GM23338 (cell line): ENCODE results near the gene GALNT1. TPM values are rescaled to one million over a fixed set of nuclear protein-coding genes. Genes with fewer than 3 reads are reported as not detected.

ENCODE experiments used
- ATAC-seq: fragments of 200-7000 bp; cut with Tn5 transposase; 3 replicates; pipeline ENCODE4 v1.9.1; 2020
- DNase-seq: peaks from one replicate; pipeline ENCODE4 v3.0.0-alpha.2; 2015; ENCODE audit warnings: low spot score
- H2AFZ ChIP-seq: fragments of 200-600 bp; sonication (generic); 2 replicates; pipeline ENCODE4 v1.8.0; 2016; ENCODE audit warnings: antibody characterized with exemption, mild to moderate bottlenecking, moderate library complexity
- H3F3A ChIP-seq: fragments of 200-600 bp; sonication (generic); replicated peaks from 2 replicates; pipeline ENCODE4 v1.8.0; 2017; ENCODE audit warnings: antibody characterized with exemption, mixed run types, low read depth
- H3K27ac ChIP-seq: fragments of 200-600 bp; sonication (generic); 2 replicates; pipeline ENCODE4 v1.6.1; 2016; ENCODE audit warnings: low read depth
- H3K27me3 ChIP-seq: fragments of 200-600 bp; sonication (generic); 2 replicates; pipeline ENCODE4 v1.8.0; 2016; ENCODE audit warnings: mild to moderate bottlenecking, mixed run types, moderate library complexity; ENCODE audit not compliant: insufficient read depth
- H3K36me3 ChIP-seq: fragments of 200-600 bp; sonication (generic); 2 replicates; pipeline ENCODE4 v1.8.0; 2016; ENCODE audit warnings: mild to moderate bottlenecking; ENCODE audit not compliant: insufficient read depth
- H3K4me1 ChIP-seq: fragments of 200-600 bp; sonication (generic); 2 replicates; pipeline ENCODE4 v1.8.0; 2016; ENCODE audit warnings: mild to moderate bottlenecking, moderate library complexity; ENCODE audit not compliant: insufficient read depth
- H3K4me2 ChIP-seq: fragments of 200-600 bp; sonication (generic); 2 replicates; pipeline ENCODE4 v1.7.1; 2017; ENCODE audit warnings: mixed run types
- H3K4me3 ChIP-seq: fragments of 200-600 bp; sonication (generic); 2 replicates; pipeline ENCODE4 v1.6.1; 2016; ENCODE audit warnings: mixed run types
- H3K79me2 ChIP-seq: fragments of 200-600 bp; sonication (generic); replicated peaks from 2 replicates; pipeline ENCODE4 v1.8.0; 2017; ENCODE audit warnings: mild to moderate bottlenecking; ENCODE audit not compliant: insufficient read depth
- H3K9me2 ChIP-seq: fragments of 200-600 bp; sonication (generic); 2 replicates; pipeline ENCODE4 v1.8.0; 2017; ENCODE audit not compliant: insufficient read depth
- H4K20me1 ChIP-seq: fragments of 200-600 bp; sonication (generic); replicated peaks from 2 replicates; pipeline ENCODE4 v1.8.0; 2017; ENCODE audit warnings: mild to moderate bottlenecking; ENCODE audit not compliant: insufficient read depth
- H3K27ac Mint-ChIP-seq: 2 replicates; pipeline ENCODE4 v1.8.0; 2020; ENCODE audit warnings: inconsistent platforms, mild to moderate bottlenecking, moderate library complexity, mixed read lengths
- H3K27me3 Mint-ChIP-seq: 3 replicates; pipeline ENCODE4 v1.8.0; 2022; ENCODE audit warnings: low read depth, mild to moderate bottlenecking, moderate library complexity, mixed read lengths, inconsistent platforms; ENCODE audit not compliant: insufficient read depth, poor library complexity
- H3K36me3 Mint-ChIP-seq: 3 replicates; pipeline ENCODE4 v1.8.0; 2021; ENCODE audit warnings: low read depth, mild to moderate bottlenecking, inconsistent platforms, moderate library complexity, mixed read lengths
- H3K4me1 Mint-ChIP-seq: 3 replicates; pipeline ENCODE4 v1.8.0; 2020; ENCODE audit warnings: mild to moderate bottlenecking, inconsistent platforms, mixed read lengths
- H3K4me3 Mint-ChIP-seq: 3 replicates; pipeline ENCODE4 v1.8.0; 2021; ENCODE audit warnings: moderate library complexity, mild to moderate bottlenecking, inconsistent platforms, mixed read lengths
- H3K9me3 Mint-ChIP-seq: 3 replicates; pipeline ENCODE4 v1.8.0; 2020; ENCODE audit warnings: moderate library complexity, mild to moderate bottlenecking, inconsistent platforms, mixed read lengths
- CREB1 ChIP-seq: fragments of 250-450 bp; sonication (Bioruptor Pico); IDR thresholded peaks from 2 replicates; pipeline ENCODE4 v1.5.0; 2020; ENCODE audit warnings: low read depth, mild to moderate bottlenecking, moderate library complexity
- CTCF ChIP-seq, 2 experiments: fragments of 200-600 bp in 1 of 2; sonication (generic) in 1 of 2; conservative IDR thresholded peaks; 2 replicates each; pipeline versions ENCODE4 v1.5.1 to v1.6.1; 2016 to 2017; ENCODE audit warnings: antibody characterized with exemption in 2 of 2, low read depth in 2 of 2, mild to moderate bottlenecking in 2 of 2, moderate library complexity in 1 of 2
- ETS1 ChIP-seq: IDR thresholded peaks from 2 replicates; pipeline ENCODE4 v1.6.1; 2016; ENCODE audit warnings: antibody characterized with exemption
- EZH2 ChIP-seq: fragments of 200-600 bp; sonication (generic); IDR thresholded peaks from one replicate; pipeline ENCODE4 v1.8.0; 2017; ENCODE audit warnings: antibody characterized with exemption, mild to moderate bottlenecking, low read depth; ENCODE audit not compliant: unreplicated experiment
- EZH2phosphoT487 ChIP-seq: fragments of 200-600 bp; sonication (generic); IDR thresholded peaks from one replicate; pipeline ENCODE4 v1.8.1; 2018; ENCODE audit warnings: antibody characterized with exemption; ENCODE audit not compliant: unreplicated experiment
- JUNB ChIP-seq: IDR thresholded peaks from one replicate; pipeline ENCODE4 v1.6.1; 2016; ENCODE audit warnings: antibody characterized with exemption; ENCODE audit not compliant: unreplicated experiment
- NANOG ChIP-seq: IDR thresholded peaks from 2 replicates; pipeline ENCODE4 v1.6.1; 2016; ENCODE audit warnings: antibody characterized with exemption, borderline replicate concordance
- POLR2AphosphoS5 ChIP-seq: IDR thresholded peaks from 2 replicates; pipeline ENCODE4 v1.6.1; 2016; ENCODE audit warnings: antibody characterized with exemption, low read depth
- REST ChIP-seq: IDR thresholded peaks from one replicate; pipeline ENCODE4 v1.6.1; 2018; ENCODE audit warnings: antibody characterized with exemption; ENCODE audit not compliant: unreplicated experiment
- STAT1 ChIP-seq: IDR thresholded peaks from one replicate; pipeline ENCODE4 v1.6.1; 2016; ENCODE audit warnings: antibody characterized with exemption; ENCODE audit not compliant: unreplicated experiment
- ZNF114 ChIP-seq: fragments of 250-450 bp; sonication (Bioruptor Pico); IDR thresholded peaks from 2 replicates; pipeline ENCODE4 v1.5.0; 2020; ENCODE audit warnings: mild to moderate bottlenecking, moderate library complexity
- ZNF331 ChIP-seq: fragments of 250-450 bp; sonication (Bioruptor Pico); IDR thresholded peaks from 2 replicates; pipeline ENCODE4 v1.5.0; 2020; ENCODE audit warnings: low read depth, mild to moderate bottlenecking, moderate library complexity
- ZNF462 ChIP-seq: fragments of 250-450 bp; sonication (Bioruptor Pico); IDR thresholded peaks from 2 replicates; pipeline ENCODE4 v1.5.0; 2020; ENCODE audit warnings: mild to moderate bottlenecking, moderate library complexity
- polyA plus RNA-seq: library from polyadenylated mRNA; unstranded; fragments of >200 nt; fragmentation: Nextera tagmentation; extraction: Ambion mirVana; gene quantifications from 2 replicates; pipeline ENCODE4 v1.2.1, GENCODE V29; 2016
- total RNA-seq: library from RNA; depleted of rRNA; stranded (reverse); fragments of >200 nt; shearing (Covaris generic); gene quantifications from 2 replicates; pipeline ENCODE4 v1.2.3, GENCODE V29; 2014

The GALNT1 gene
- total and polyA plus RNA-seq, 2 experiments from 2014 or later = 37.4 to 60.8 TPM

- H3K27ac Mint-ChIP-seq = no peak overlapping the region
- TF ChIP-seq POLR2AphosphoS5 = no peak
- TF ChIP-seq EZH2 = no peak
- no peak for TF ChIP-seq STAT1
- TF ChIP-seq EZH2phosphoT487 = no peak
- TF ChIP-seq ZNF331 (CRISPR knock-in tag) = no peak
- no peak for TF ChIP-seq REST
- no peak for TF ChIP-seq JUNB
- TF ChIP-seq CREB1 (CRISPR knock-in tag) = no peak
- TF ChIP-seq ZNF114 = no peak
- TF ChIP-seq CTCF (conservative IDR thresholded peaks at IDR 0.05; ENCODE audit: low read depth in 2 of 2) = no peak
- TF ChIP-seq ETS1 = no peak
- TF ChIP-seq ZNF462 (CRISPR knock-in tag) = no peak
- TF ChIP-seq NANOG = no peak
- DNase-seq (no peak), ATAC-seq (no peak)
- no peaks in the 10 kb centered on the region for H3K36me3 ChIP-seq
- H3K4me3 ChIP-seq = no peak overlapping the region
- H3K27me3 ChIP-seq = no peaks in the 10 kb centered on the region
- no peak overlapping the region for H3K4me2 ChIP-seq
- H3K9me2 ChIP-seq = no peaks in the 10 kb centered on the region
- H3K9me3 Mint-ChIP-seq = peaks cover 34% of the 10 kb centered on the region
- peaks cover 11% of the 10 kb centered on the region for H3K36me3 Mint-ChIP-seq
- H4K20me1 ChIP-seq = no peaks in the 10 kb centered on the region
- no peak overlapping the region for H3K27ac ChIP-seq
- no peak overlapping the region for H3K4me3 Mint-ChIP-seq
- H3F3A ChIP-seq = no peaks in the 10 kb centered on the region
- no peaks in the 10 kb centered on the region for H3K27me3 Mint-ChIP-seq
- no peak overlapping the region for H2AFZ ChIP-seq
- no peaks in the 10 kb centered on the region for H3K4me1 ChIP-seq
- no peaks in the 10 kb centered on the region for H3K4me1 Mint-ChIP-seq
- no peaks in the 10 kb centered on the region for H3K79me2 ChIP-seq
These were observed 46.2 kb upstream of the GALNT1 start for GRCh38 chr18:35535297-35535696.
